GM12878 (cell line): Measurements from ENCODE around the gene UXT. TPM values are rescaled to one million over a fixed set of nuclear protein-coding genes. Genes with fewer than 3 reads are reported as not detected.
A peak's percentile ranks its signal among the peaks of the same experiment; 100 is the strongest.

Experiments used
- ATAC-seq: fragments of 200-7000 bp; cut with Tn5 transposase; 3 replicates; pipeline ENCODE4 v1.9.1; 2020; ENCODE audit warnings: mild to moderate bottlenecking, moderate library complexity
- BruUV-seq: library from RNA; stranded (reverse); fragments of 400-500 nt; replicated peaks from 2 replicates; lab custom pipeline; 2021; lab: Mats Ljungman, UMichigan
- CTCF ChIA-PET: fragments of 300-600 bp; sonication (Branson Sonifier 250); formaldehyde crosslinking; extraction: SDS; loops from one replicate; lab custom pipeline; 2021; ENCODE audit warnings: inconsistent platforms; lab: Yijun Ruan, JAX
- POLR2A ChIA-PET: fragments of 350-600 bp; formaldehyde crosslinking; extraction: SDS; loops from one replicate; lab custom pipeline; 2021; ENCODE audit warnings: inconsistent platforms; lab: Charles Lee
- RAD21 ChIA-PET: fragments of 300-600 bp; sonication (Branson Sonifier 250); formaldehyde crosslinking; loops from one replicate; lab custom pipeline; 2023; ENCODE audit warnings: antibody characterized with exemption; ENCODE audit not compliant: unreplicated experiment; lab: Charles Lee
- SMC1A ChIA-PET: fragments of 300-600 bp; sonication (Branson Sonifier 250); formaldehyde crosslinking; loops from one replicate; lab custom pipeline; 2023; ENCODE audit not compliant: unreplicated experiment, uncharacterized antibody; lab: Charles Lee
- DNase-seq: peaks from one replicate; pipeline ENCODE4 v3.0.0-alpha.2; 2011; ENCODE audit warnings: low read depth, low spot score
- FAIRE-seq: peaks from 3 replicates; lab custom pipeline; 2011; peaks lifted over from hg19 to GRCh38; lab: Jason Lieb, UNC
- H2AFZ ChIP-seq: 2 replicates; pipeline ENCODE4 v1.6.0; 2011; ENCODE audit warnings: low read depth, low read length, control low read depth; ENCODE audit not compliant: control insufficient read depth
- H3K27ac ChIP-seq: 2 replicates; pipeline ENCODE4 v1.5.1; 2011; ENCODE audit warnings: control low read depth; ENCODE audit not compliant: control insufficient read depth, insufficient read depth
- H3K27me3 ChIP-seq, 2 experiments: replicated peaks in 1 of 2; 2 replicates each; pipeline versions ENCODE4 v1.6.0 to v1.6.1; 2011; ENCODE audit warnings: low read length in 1 of 2; ENCODE audit not compliant: control insufficient read depth in 2 of 2, insufficient read depth in 2 of 2
- H3K36me3 ChIP-seq, 2 experiments: 2 replicates each; pipeline ENCODE4 v1.5.1; 2011; ENCODE audit warnings: low read length in 1 of 2; ENCODE audit not compliant: control insufficient read depth in 2 of 2, insufficient read depth in 2 of 2
- H3K4me1 ChIP-seq: 2 replicates; pipeline ENCODE4 v1.6.1; 2011; ENCODE audit warnings: mild to moderate bottlenecking, low read length, moderate library complexity, mixed read lengths; ENCODE audit not compliant: control insufficient read depth, insufficient read depth
- H3K4me2 ChIP-seq: 2 replicates; pipeline ENCODE4 v1.6.0; 2011; ENCODE audit warnings: control low read depth; ENCODE audit not compliant: control insufficient read depth, insufficient read depth
- H3K4me3 ChIP-seq: fragments of 200-600 bp; sonication (generic); 2 replicates; pipeline ENCODE4 v1.5.1; 2016
- H3K79me2 ChIP-seq: 2 replicates; pipeline ENCODE4 v1.6.0; 2011; ENCODE audit warnings: low read length; ENCODE audit not compliant: control insufficient read depth, insufficient read depth
- H3K9ac ChIP-seq: 2 replicates; pipeline ENCODE4 v1.8.0; 2011; ENCODE audit warnings: low read length, control low read depth, mixed read lengths; ENCODE audit not compliant: control insufficient read depth, insufficient read depth
- H3K9me3 ChIP-seq: replicated peaks from 3 replicates; pipeline ENCODE4 v1.5.1; 2011; ENCODE audit warnings: mild to moderate bottlenecking, low read length; ENCODE audit not compliant: control insufficient read depth, insufficient read depth
- H4K20me1 ChIP-seq: 2 replicates; pipeline ENCODE4 v1.6.0; 2011; ENCODE audit not compliant: control insufficient read depth, insufficient read depth
- CBX5 ChIP-seq: sonication (generic); IDR thresholded peaks from 2 replicates; pipeline ENCODE4 v1.6.1; 2016; ENCODE audit warnings: low read depth, moderate library complexity, mild to moderate bottlenecking, inconsistent platforms
- E4F1 ChIP-seq: fragments of 450-650 bp; IDR thresholded peaks from 2 replicates; pipeline ENCODE4 v1.6.1; 2018; ENCODE audit warnings: borderline replicate concordance, mild to moderate bottlenecking; ENCODE audit not compliant: partially characterized antibody
- IRF5 ChIP-seq: fragments of 450-650 bp; IDR thresholded peaks from 2 replicates; pipeline ENCODE4 v1.6.1; 2017; ENCODE audit warnings: borderline replicate concordance
- KLF5 ChIP-seq: fragments of 450-650 bp; IDR thresholded peaks from 2 replicates; pipeline ENCODE4 v1.6.1; 2014; ENCODE audit warnings: mild to moderate bottlenecking; ENCODE audit not compliant: partially characterized antibody
- MXI1 ChIP-seq: fragments of 150-350 bp; IDR thresholded peaks from 2 replicates; pipeline ENCODE4 v1.6.1; 2011; ENCODE audit warnings: low read depth, mild to moderate bottlenecking, inconsistent platforms, low read length, improper control_type of control experiment
- MYB ChIP-seq: fragments of 150-350 bp; IDR thresholded peaks from 2 replicates; pipeline ENCODE4 v1.6.1; 2014; ENCODE audit warnings: mild to moderate bottlenecking, low read depth, low read length, borderline replicate concordance
- MYC ChIP-seq: IDR thresholded peaks from 2 replicates; pipeline ENCODE4 v1.6.1; 2011; ENCODE audit warnings: mild to moderate bottlenecking, low read length, moderate library complexity, inconsistent platforms; ENCODE audit not compliant: insufficient read depth, insufficient replicate concordance, insufficient read length, severe bottlenecking
- NFIC ChIP-seq: IDR thresholded peaks from 2 replicates; pipeline ENCODE4 v1.6.1; 2012; ENCODE audit warnings: low read depth, mild to moderate bottlenecking, inconsistent platforms, low read length, moderate library complexity
- PKNOX1 ChIP-seq: fragments of 450-650 bp; IDR thresholded peaks from 2 replicates; pipeline ENCODE4 v1.6.1; 2016; ENCODE audit warnings: mild to moderate bottlenecking
- RELA ChIP-seq: fragments of 450-650 bp; IDR thresholded peaks from 2 replicates; pipeline ENCODE4 v1.8.0; 2014; ENCODE audit warnings: borderline replicate concordance; ENCODE audit not compliant: partially characterized antibody
- SRF ChIP-seq, 2 experiments: IDR thresholded peaks; 2 replicates each; pipeline ENCODE4 v1.6.1; 2011; ENCODE audit warnings: low read depth in 2 of 2, low read length in 2 of 2, mild to moderate bottlenecking in 1 of 2, moderate library complexity in 1 of 2
- ZBTB40 ChIP-seq: fragments of 450-650 bp; IDR thresholded peaks from 2 replicates; pipeline ENCODE4 v1.6.1; 2016; ENCODE audit warnings: mild to moderate bottlenecking, moderate library complexity, borderline replicate concordance
- WGBS: methylation state at CpG from one replicate; pipeline ENCODE4 v1.1.6; 2016; ENCODE audit warnings: low lambda C conversion rate; ENCODE audit not compliant: insufficient replicate concordance, insufficient coverage; ENCODE audit errors: missing lambda C conversion rate; 5-methylcytosine and 5-hydroxymethylcytosine counted together
- in situ Hi-C: fragments of 300-500 bp; cut with MboI; formaldehyde crosslinking; loops from 9 replicates; pipeline ENCODE4 v1.14.3; 2018; ENCODE audit warnings: mixed read lengths
- intact Hi-C: fragments of 100-400 bp; cut with micrococcal nuclease; formaldehyde crosslinking; loops from one replicate; pipeline ENCODE4 v1.14.2; 2022; ENCODE audit not compliant: unreplicated experiment
- polyA plus RNA-seq, 11 experiments: library from polyadenylated mRNA; depleted of rRNA in 4 of 11; unstranded in 6 of 11; stranded (reverse) in 5 of 11; fragments of >200 nt; fragmentation: Nextera tagmentation in 4 of 11; fragmentation: Illumina TruSeq in 1 of 11; extraction: Ambion mirVana in 4 of 11; extraction: Trizol in 1 of 11; gene quantifications; 1 replicate in 1 of 11; 2 replicates in 10 of 11; pipeline versions ENCODE4 v1.2.1 to v1.2.3, GENCODE V29; 2011 to 2016; ENCODE audit warnings: inconsistent platforms in 2 of 11, missing spikeins in 2 of 11, low read depth in 1 of 11
- total RNA-seq, 4 experiments: library from RNA; depleted of rRNA in 3 of 4; stranded (reverse); fragments of >200 nt in 3 of 4; fragmentation: Illumina TruSeq in 1 of 4; extraction: Trizol in 1 of 4; gene quantifications; 2 replicates each; pipeline versions ENCODE4 v1.2.1 to v1.2.3, GENCODE V29; 2013 to 2021

UXT gene
- total and polyA plus RNA-seq, 10 of the 15 experiments (the other 5 are each of a cell fraction or from before 2014, with no cell fraction given): 105 to 245 (median 206) TPM

GRCh38 chrX:47632666-47633065 is 26.3 kb downstream of the UXT start (continued):
- TF ChIP-seq IRF5 (no peak), RELA (no peak), MXI1 (no peak), NFIC (peak; percentile 25; the same call in 1 of the 2 replicates), MYC (no peak), KLF5 (no peak)

GRCh38 chrX:47631676-47632075 is 27.3 kb downstream of the UXT start:
- FAIRE-seq (no peak), ATAC-seq (no peak), DNase-seq (no peak)
- peaks cover 33% of the 10 kb centered on the region for H3K4me1 ChIP-seq
- no peak overlapping the region for H3K9ac ChIP-seq
- H3K27ac ChIP-seq: no peak overlapping the region
- no peaks in the 10 kb centered on the region for H4K20me1 ChIP-seq
- H3K27me3 ChIP-seq: no peaks in the 10 kb centered on the region
- in situ Hi-C loops (no loop called here), intact Hi-C loops (loop anchor here (10.0 kb wide), 1 partner anchor 147 kb away; the partner anchor contains the start of gene ZNF41)
- no peaks in the 10 kb centered on the region for H3K9me3 ChIP-seq
- RAD21 ChIA-PET: interaction anchor here (1.2 kb wide), 1 partner anchor 13 kb away, joined by 3 read pairs; no protein-coding TSS in a partner anchor
- 81% methylated on average over 5 of the region's 5 CpGs for WGBS
- H3K4me3 ChIP-seq: no peak overlapping the region
- H3K4me2 ChIP-seq: no peak overlapping the region
- BruUV-seq: no TSS peak
- CTCF ChIA-PET: interaction anchor here (1.0 to 1.7 kb wide), 2 partner anchors 13 to 16 kb away, joined by 4 read pairs; no protein-coding TSS in a partner anchor
- no peaks in the 10 kb centered on the region for H3K79me2 ChIP-seq
- H2AFZ ChIP-seq: no peak overlapping the region
- SMC1A ChIA-PET: interaction anchor here (1.0 kb wide), 1 partner anchor 13 kb away, joined by 4 read pairs; no protein-coding TSS in a partner anchor
- POLR2A ChIA-PET: interaction anchor here (1.2 to 1.8 kb wide), 3 partner anchors 13 to 67 kb away, joined by 3 to 6 read pairs (median 5); partner anchors contain the start of gene ELK1
- peaks cover 0 to under 1% of the 10 kb centered on the region in 2 experiments; a peak in 2 of 4 replicates for H3K36me3 ChIP-seq
- TF ChIP-seq CBX5 (no peak), E4F1 (no peak), ZBTB40 (no peak), MYB (no peak), SRF (IDR thresholded peaks at IDR 0.05; ENCODE audit: low read depth in 2 of 2, low read length in 2 of 2) (no peak), PKNOX1 (no peak)
